ENCODE data around the gene RP2.

The RP2 gene

DNA sequence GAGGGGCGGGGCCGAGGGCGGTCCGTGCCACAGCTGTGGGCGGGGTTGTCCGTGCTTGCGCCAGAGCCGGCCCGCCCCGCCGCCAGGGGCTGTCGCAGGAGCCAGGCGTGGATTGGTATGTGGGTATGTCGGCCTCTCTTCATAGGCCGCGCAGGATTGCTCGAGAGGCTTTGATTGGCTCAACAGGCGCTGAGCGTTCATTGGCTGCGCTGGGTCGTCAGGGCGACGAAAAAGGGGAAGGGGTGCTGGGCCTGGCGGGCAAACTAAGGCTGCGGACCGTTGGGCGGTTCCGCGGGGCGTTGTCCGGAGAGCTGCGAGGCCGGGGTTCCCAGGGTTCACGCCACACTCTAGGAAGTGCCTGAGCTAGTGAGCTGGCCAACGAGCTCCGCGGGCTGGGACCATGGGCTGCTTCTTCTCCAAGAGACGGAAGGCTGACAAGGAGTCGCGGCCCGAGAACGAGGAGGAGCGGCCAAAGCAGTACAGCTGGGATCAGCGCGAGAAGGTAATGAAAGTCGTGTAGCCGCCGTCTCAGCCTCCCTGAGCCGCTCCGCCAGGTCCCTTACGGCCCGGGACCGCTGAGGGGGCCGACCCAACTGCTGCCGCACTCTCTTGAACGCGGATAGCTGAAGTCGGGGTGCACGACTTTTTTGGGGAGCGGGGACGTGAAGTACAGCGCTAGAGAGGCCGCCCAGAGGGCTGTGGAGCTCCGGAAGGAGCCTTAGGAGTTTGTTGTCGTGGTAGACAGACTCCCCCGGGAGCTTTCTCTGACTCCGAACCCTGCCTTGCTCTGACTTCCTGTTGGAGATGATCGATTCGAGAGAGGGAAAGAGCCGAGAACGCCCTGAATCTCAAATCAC is at the start of gene RP2:
Gene RP2 (plus strand): TSS at position 343 of the 857 bp plus-strand sequence. CDS start 58 bp downstream, at position 401.
- DNase-seq = peak; percentile 73

- DNase-seq = no peak
Measured at GRCh38 chrX:46788902-46789301, 47.9 kb upstream of the RP2 start.

DNA sequence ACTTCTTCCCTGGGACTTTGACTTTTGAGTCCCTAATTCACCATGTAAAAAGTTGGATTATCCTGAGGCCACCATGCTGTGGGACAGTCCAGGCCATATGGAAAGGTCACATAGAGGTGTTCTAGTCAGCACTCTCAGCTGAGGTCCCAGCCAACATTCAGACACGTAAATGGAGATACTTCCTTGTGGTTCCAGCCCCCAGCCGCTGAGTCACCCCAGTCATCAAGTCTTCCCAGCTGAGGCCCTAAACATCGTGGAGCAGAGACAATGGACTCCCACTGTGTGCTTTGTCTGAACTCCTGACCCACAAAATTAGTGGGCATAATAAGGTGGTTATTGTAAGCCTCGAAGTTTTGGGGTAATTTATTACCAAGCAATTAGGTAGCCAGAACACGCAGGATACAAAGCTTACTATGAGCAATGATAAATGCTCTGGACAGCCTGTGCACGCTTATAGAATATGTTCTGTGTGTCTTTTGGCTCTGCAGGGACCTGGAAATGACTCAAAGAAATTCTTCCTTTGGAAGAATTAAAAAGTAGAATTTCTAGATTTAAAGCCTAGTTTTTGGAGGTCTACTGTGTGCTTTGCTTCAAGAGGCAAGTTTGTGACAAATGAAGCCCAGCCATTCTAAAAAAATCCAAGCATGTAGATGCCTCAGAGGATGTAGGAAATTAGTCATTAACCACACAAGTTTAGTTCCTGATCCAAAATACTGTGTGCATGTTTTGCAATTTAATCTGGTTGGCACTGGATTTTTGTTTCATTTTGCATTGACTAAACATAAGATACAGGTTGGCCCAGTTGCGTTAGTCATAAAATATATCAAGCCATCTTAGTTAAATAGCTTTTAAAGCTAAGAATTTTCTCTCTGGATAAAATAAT is 44.7 kb upstream of the RP2 start:
- DNase-seq = peak; percentile 60

GRCh38 chrX:46792810-46793188 is 44.0 kb upstream of the RP2 start:
- DNase-seq = no peak

DNA sequence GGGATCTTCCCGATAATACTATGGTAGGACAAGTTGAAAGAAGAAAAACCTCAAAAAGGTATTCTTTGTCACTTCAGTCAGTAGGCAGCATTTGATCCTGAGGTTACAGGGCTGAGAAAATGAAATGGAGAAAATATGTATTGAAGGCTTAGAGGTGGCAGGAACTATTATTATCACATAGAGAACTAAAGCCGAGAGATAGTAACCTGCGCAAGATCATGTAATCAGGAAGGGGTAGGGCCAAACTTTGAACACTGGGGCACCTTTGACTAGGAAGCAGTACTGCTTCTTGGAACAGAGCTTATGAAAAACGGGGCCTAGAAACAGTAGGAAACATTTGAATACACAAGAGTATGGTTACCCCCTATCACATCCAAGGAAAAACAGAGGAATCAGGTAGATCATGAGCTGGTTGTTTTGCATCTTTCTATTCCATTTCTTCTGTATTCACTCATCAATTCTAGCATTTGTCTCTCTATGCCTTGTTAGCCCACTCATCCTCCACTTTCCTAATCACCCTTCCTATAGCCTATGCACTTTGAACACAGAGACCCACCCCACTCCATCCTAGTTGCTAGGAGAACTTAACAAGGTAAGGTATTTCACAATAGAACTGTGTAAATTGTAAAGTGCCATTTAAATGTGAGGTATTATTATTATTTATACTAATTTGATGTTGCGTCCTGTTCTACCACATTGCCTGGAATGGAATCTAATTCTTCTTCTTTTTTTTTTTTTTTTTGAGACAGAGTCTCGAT is 43.3 kb upstream of the RP2 start:
- DNase-seq = no peak

GRCh38 chrX:46796574-46797191 is 40.2 kb upstream of the RP2 start:
- no peak for DNase-seq

- no peak for DNase-seq
Measured at GRCh38 chrX:46803140-46803539, 33.7 kb upstream of the RP2 start.

- DNase-seq = no peak
Measured at GRCh38 chrX:46805270-46805669, 31.6 kb upstream of the RP2 start.

GRCh38 chrX:46811121-46811520 is 25.7 kb upstream of the RP2 start:
- no peak for DNase-seq

GRCh38 chrX:46812445-46812844 is 24.4 kb upstream of the RP2 start:
- DNase-seq = no peak

DNA sequence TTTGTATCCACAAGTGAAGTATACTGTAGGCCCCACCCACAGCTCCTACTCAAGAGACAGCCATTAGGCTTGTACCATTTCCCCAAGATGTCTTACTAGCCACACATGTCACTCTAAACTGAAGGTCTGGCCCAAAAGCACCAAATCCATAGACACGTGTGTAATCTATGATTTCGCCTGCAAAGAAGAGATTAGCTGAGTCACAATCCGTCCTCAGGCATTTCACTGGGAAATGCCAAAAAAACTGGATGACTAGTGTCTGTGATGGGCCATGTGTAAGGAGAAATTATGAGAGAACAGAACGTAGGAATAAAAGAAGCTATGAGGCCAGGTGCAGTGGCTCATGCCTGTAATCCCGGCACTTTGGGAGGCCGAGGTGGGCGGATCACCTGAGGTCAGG is 21.9 kb upstream of the RP2 start:
- DNase-seq = no peak

- DNase-seq = no peak
Measured at GRCh38 chrX:46819136-46819535, 17.7 kb upstream of the RP2 start.

GRCh38 chrX:46820391-46821100 is 16.3 kb upstream of the RP2 start:
- DNase-seq = no peak

- no peak for DNase-seq
Measured at GRCh38 chrX:46823481-46823880, 13.4 kb upstream of the RP2 start.

GRCh38 chrX:46831765-46832327 is 5.0 kb upstream of the RP2 start:
- no peak for DNase-seq

- DNase-seq = no peak
Measured at GRCh38 chrX:46837558-46838485, 979 bp downstream of the RP2 start.

DNA sequence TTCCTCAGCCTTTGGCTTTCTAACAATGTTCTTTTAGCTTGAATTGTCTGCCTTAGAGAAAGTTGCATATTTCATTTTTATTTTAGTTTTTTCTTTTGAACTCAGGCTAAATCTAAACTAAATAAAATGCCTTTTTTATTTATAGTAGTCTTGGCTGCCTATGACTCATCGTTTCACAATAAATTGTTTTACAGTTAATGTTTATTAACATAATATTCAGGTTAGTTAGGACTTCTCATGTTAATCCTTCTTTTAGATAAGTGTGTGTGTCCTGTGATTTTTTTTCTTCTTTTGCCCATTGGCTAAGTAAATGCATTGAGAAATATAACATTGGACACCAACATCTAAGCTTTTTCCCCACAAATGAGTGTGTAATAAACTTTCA is 1.6 kb downstream of the RP2 start:
- no peak for DNase-seq

DNA sequence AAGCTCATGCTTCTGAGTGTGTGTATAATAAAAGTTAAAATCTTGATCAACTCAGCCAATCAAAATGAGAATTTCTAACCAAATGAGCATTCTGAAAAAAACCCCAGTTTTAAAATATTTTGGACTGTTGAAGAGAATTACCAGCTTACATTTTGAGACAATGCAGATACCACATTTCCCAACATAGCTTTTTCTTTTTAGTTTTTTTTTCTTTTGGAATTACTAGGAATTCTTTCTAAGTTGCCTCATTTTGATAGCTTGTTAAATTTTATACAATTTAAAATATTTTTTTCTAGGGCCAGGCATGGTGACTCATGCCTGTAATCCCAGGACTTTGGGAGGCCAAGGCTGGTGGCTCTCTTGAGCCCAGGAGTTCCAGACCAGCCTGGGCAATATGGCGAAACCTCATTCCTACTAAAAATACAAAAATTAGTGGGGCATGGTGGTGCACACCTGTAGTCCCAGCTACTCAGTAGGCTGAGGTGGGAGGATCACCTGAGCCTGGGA is 2.2 kb downstream of the RP2 start:
- no peak for DNase-seq

- no peak for DNase-seq
Measured at GRCh38 chrX:46840946-46841345, 4.1 kb downstream of the RP2 start.

- no peak for DNase-seq
Measured at GRCh38 chrX:46841346-46841745, 4.5 kb downstream of the RP2 start.

Measured in SIG-M5 (cell line).